ENCODE results near the gene SHISAL1. TPM values are rescaled to one million over a fixed set of nuclear protein-coding genes. Genes with fewer than 3 reads are reported as not detected.

The SHISAL1 gene
- total RNA-seq, 4 donors from 2014 or later = 6.6 to 20.4 (median 12.4) TPM

DNA sequence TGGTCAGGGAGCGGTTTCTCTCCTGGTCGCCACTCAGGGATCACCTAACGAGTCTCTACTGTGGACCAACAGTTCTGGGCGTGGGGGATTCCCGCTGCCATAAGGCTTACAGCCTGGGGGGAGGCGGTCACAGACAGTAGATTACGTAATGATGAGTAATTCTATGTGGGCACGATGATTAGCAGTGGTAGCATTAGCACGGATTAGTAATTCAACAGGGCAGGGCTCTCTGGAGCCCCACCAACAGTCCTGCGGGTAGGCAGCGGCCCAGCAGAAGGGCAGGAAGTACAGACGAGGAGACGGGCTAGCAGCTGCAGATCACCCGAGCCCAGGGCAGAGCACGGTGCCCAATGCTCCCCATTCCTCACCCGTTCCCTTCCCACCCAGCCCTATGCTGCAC, 3.6 kb downstream of the SHISAL1 start:
- no peaks in the 10 kb centered on the region for H3K9me3 ChIP-seq
- no peak for DNase-seq (ENCODE audit: extremely low spot score)
- TF ChIP-seq POLR2AphosphoS5 (IDR thresholded peaks at IDR 0.05) = peak in 1 of 2 donors; percentile 42
- TF ChIP-seq POLR2A (IDR thresholded peaks at IDR 0.05; ENCODE audit: low read depth) = no peak
- no peak for TF ChIP-seq EP300 (IDR thresholded peaks at IDR 0.05)
- TF ChIP-seq, protein P1, sequence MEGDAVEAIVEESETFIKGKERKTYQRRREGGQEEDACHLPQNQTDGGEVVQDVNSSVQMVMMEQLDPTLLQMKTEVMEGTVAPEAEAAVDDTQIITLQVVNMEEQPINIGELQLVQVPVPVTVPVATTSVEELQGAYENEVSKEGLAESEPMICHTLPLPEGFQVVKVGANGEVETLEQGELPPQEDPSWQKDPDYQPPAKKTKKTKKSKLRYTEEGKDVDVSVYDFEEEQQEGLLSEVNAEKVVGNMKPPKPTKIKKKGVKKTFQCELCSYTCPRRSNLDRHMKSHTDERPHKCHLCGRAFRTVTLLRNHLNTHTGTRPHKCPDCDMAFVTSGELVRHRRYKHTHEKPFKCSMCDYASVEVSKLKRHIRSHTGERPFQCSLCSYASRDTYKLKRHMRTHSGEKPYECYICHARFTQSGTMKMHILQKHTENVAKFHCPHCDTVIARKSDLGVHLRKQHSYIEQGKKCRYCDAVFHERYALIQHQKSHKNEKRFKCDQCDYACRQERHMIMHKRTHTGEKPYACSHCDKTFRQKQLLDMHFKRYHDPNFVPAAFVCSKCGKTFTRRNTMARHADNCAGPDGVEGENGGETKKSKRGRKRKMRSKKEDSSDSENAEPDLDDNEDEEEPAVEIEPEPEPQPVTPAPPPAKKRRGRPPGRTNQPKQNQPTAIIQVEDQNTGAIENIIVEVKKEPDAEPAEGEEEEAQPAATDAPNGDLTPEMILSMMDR (IDR thresholded peaks at IDR 0.05) = no peak
- peaks cover 15 to 96% (median 89%) of the 10 kb centered on the region in 4 donors for H3K4me1 ChIP-seq
- no peaks in the 10 kb centered on the region for H3K27me3 ChIP-seq
- WGBS = 54% methylated on average over 15 of the region's 16 CpGs
- peak overlapping the region; percentile 79 to 89 (median 84) for H3K27ac ChIP-seq (replicated peaks in 1 of 4)
- intact Hi-C loops (cut with DNase I) = no loop called here
- H3K4me3 ChIP-seq = no peak overlapping the region
- H3K36me3 ChIP-seq = no peaks in the 10 kb centered on the region

DNA sequence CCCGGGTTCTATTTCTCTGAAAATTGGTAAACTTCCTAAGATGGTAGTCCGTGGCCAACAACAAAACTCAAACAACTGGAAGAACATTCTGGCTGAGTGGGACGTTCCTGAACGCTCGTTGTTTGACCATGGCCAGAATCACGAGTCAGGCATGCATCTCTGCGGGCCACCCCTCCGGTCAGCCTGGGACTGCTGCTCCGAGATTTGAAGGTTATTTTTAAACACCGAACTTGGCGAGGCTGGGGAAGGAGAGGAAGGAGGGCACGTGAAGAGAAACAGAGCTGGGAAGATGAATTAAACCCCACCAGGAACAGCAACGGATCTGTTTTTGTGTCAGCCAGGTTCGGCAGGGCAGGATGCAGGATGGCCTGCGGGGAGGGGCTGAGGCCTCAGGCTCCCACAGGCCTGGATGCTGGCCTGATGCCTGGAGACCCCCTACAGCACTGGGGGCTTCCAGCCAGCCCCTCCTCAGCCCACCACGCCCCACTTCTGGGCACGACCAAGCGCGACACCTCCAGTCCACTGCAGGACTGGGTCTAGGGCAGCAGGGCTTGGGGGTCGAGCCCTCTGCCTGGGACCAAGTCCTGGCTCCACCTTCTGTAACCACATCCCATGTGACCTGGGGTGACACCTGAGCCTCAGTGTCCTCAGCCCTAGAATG, 5.1 kb downstream of the SHISAL1 start:
- 48% methylated on average over 9 of the region's 20 CpGs for WGBS
- DNase-seq (ENCODE audit: extremely low spot score) = no peak
- peaks cover 15 to 85% (median 77%) of the 10 kb centered on the region in 4 donors for H3K4me1 ChIP-seq
- H3K27me3 ChIP-seq = no peaks in the 10 kb centered on the region
- TF ChIP-seq EP300 (IDR thresholded peaks at IDR 0.05) (no peak), POLR2AphosphoS5 (IDR thresholded peaks at IDR 0.05) (peak; percentile 41 to 87)
- no peak overlapping the region for H3K4me3 ChIP-seq
- H3K9me3 ChIP-seq = no peaks in the 10 kb centered on the region
- peak overlapping the region; percentile 79 to 89 (median 84) for H3K27ac ChIP-seq (replicated peaks in 1 of 4)
- intact Hi-C loops (cut with DNase I) = no loop called here
- no peaks in the 10 kb centered on the region for H3K36me3 ChIP-seq

DNA sequence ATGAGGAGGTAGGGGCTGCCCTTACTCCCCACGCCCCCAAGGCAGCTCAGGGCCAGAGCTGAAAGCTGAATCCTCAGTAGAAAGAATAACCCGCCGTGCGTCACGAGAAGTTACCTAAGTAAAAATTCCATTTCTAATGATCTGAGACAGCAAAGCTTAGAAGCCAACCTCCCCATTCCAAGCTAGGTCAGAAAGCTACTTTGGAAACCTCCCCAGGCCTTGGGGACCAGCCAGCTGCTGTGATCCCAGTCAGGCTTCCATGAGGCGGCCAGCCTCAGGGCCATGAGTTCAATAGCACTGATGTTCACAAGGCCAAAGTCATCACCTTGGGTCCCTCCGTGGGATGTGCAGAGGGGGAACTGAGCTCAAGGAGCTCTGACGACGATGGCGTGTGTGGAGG, 6.9 kb downstream of the SHISAL1 start:
- peak overlapping the region; percentile 79 to 89 (median 84) for H3K27ac ChIP-seq (replicated peaks in 1 of 4)
- no peaks in the 10 kb centered on the region for H3K36me3 ChIP-seq
- no peak overlapping the region for H3K4me3 ChIP-seq
- H3K9me3 ChIP-seq = no peaks in the 10 kb centered on the region
- no peaks in the 10 kb centered on the region for H3K27me3 ChIP-seq
- no peak for DNase-seq (ENCODE audit: extremely low spot score)
- H3K4me1 ChIP-seq = peaks cover 15 to 68% (median 60%) of the 10 kb centered on the region in 4 donors
- 60% methylated on average over 10 of the region's 10 CpGs for WGBS
- TF ChIP-seq, protein P1 (IDR thresholded peaks at IDR 0.05) = no peak
- TF ChIP-seq EP300 (IDR thresholded peaks at IDR 0.05) (no peak), POLR2A (IDR thresholded peaks at IDR 0.05; ENCODE audit: low read depth) (no peak), POLR2AphosphoS5 (IDR thresholded peaks at IDR 0.05) (peak; percentile 37 to 71)
- intact Hi-C loops (cut with DNase I) = no loop called here

DNA sequence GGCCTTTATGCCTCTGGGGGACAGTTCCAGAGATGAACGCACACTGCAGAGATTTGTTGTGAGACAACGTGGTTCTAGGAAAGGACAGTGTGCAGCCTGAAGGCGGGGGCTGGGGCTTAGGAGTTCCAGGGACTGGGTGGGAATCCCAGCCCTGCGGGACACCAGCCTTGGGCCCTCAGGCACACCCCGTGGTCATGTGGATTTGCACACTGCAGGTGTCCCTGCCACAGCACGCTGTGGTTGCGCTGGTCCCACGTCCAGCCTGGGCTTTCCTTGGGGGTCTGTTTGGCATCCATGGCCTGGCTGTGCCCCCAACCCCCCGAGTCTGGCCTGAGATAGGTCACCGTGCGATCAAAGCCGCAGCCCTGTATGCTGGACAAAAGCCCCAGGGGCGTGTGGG, 7.3 kb downstream of the SHISAL1 start:
- TF ChIP-seq POLR2AphosphoS5 (IDR thresholded peaks at IDR 0.05) (no peak), POLR2A (IDR thresholded peaks at IDR 0.05; ENCODE audit: low read depth) (no peak), EP300 (IDR thresholded peaks at IDR 0.05) (no peak)
- TF ChIP-seq, protein P1 (IDR thresholded peaks at IDR 0.05) = no peak
- H3K27me3 ChIP-seq = no peaks in the 10 kb centered on the region
- H3K36me3 ChIP-seq = no peaks in the 10 kb centered on the region
- 73% methylated on average over 5 of the region's 13 CpGs for WGBS
- H3K4me1 ChIP-seq = peaks cover 15 to 64% (median 59%) of the 10 kb centered on the region in 4 donors
- H3K27ac ChIP-seq (replicated peaks in 1 of 4) = peak overlapping the region; percentile 79 to 89 (median 84)
- DNase-seq (ENCODE audit: extremely low spot score) = no peak
- H3K4me3 ChIP-seq = no peak overlapping the region
- intact Hi-C loops (cut with DNase I) = no loop called here
- H3K9me3 ChIP-seq = no peaks in the 10 kb centered on the region

DNA sequence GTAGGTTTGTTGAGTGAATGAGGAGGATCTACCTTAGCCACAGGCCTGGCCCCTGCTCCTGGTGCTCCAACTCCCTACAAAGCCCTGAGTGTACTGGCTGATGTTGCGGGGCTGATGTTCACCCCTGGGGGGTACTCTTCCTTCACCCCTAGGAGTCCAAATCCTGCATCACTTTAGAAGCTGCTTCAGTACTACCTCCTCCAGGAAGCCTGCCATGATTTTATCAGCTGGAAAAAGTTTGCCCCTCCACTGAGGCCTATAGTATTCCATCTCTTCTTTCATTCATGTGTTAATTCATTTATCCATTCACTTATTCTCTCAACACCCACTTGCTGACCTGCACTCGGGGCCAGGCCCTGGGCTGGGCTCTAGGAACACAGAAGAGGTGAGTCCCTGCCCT, 7.8 kb downstream of the SHISAL1 start:
- no peak for DNase-seq (ENCODE audit: extremely low spot score)
- H3K27me3 ChIP-seq = no peaks in the 10 kb centered on the region
- TF ChIP-seq, protein P1 (IDR thresholded peaks at IDR 0.05) = no peak
- TF ChIP-seq POLR2AphosphoS5 (IDR thresholded peaks at IDR 0.05) (no peak), EP300 (IDR thresholded peaks at IDR 0.05) (no peak), POLR2A (IDR thresholded peaks at IDR 0.05; ENCODE audit: low read depth) (no peak)
- intact Hi-C loops (cut with DNase I) = no loop called here
- no peak overlapping the region for H3K4me3 ChIP-seq
- WGBS = 94% methylated on average over 2 of the region's 2 CpGs
- no peaks in the 10 kb centered on the region for H3K36me3 ChIP-seq
- peak overlapping the region; percentile 79 to 89 (median 84) for H3K27ac ChIP-seq (replicated peaks in 1 of 4)
- no peaks in the 10 kb centered on the region for H3K9me3 ChIP-seq
- H3K4me1 ChIP-seq = peaks cover 15 to 59% (median 53%) of the 10 kb centered on the region in 4 donors
